ENCODE results near the gene ARL6IP1. TPM values are rescaled to one million over a fixed set of nuclear protein-coding genes. Genes with fewer than 3 reads are reported as not detected.

Gene ARL6IP1
- total and polyA plus RNA-seq, 8 donors = 36.0 to 309 (median 56.9) TPM

- no peaks in the 10 kb centered on the region for H3K4me1 ChIP-seq
- H3K36me3 ChIP-seq = peaks cover 55 to 100% (median 98%) of the 10 kb centered on the region in 4 donors
- H3K9me3 ChIP-seq = no peaks in the 10 kb centered on the region
- 81 to 90% (median 86%) methylated on average over 7 of the region's 7 CpGs for WGBS, 5 donors
- DNase-seq = no peak
- TF ChIP-seq CTCF (IDR thresholded peaks at IDR 0.05) = no peak
- no peak for TF ChIP-seq EP300 (IDR thresholded peaks at IDR 0.05)
- no peak for TF ChIP-seq POLR2AphosphoS5 (IDR thresholded peaks at IDR 0.05)
- TF ChIP-seq POLR2A (IDR thresholded peaks at IDR 0.05) = no peak
- H3K27me3 ChIP-seq = no peaks in the 10 kb centered on the region
- H3K27ac ChIP-seq = no peak overlapping the region
- intact Hi-C loops (cut with DNase I; ENCODE audit: low total_unique reads) = no loop called here
- H3K4me3 ChIP-seq = no peak overlapping the region
These were observed 40.6 kb upstream of the ARL6IP1 start for GRCh38 chr16:18841833-18842525.

- 63 to 72% (median 69%) methylated on average over 6 of the region's 6 CpGs for WGBS, 5 donors
- no peak for TF ChIP-seq POLR2A (IDR thresholded peaks at IDR 0.05)
- no peak for TF ChIP-seq EP300 (IDR thresholded peaks at IDR 0.05)
- no peak for TF ChIP-seq CTCF (IDR thresholded peaks at IDR 0.05)
- no peak for TF ChIP-seq POLR2AphosphoS5 (IDR thresholded peaks at IDR 0.05)
- no peak overlapping the region for H3K27ac ChIP-seq
- H3K27me3 ChIP-seq = no peaks in the 10 kb centered on the region
- DNase-seq = peak; percentile 20 to 30
- no peak overlapping the region for H3K4me3 ChIP-seq
- no peaks in the 10 kb centered on the region for H3K9me3 ChIP-seq
- intact Hi-C loops (cut with DNase I; ENCODE audit: low total_unique reads) = no loop called here
- no peaks in the 10 kb centered on the region for H3K4me1 ChIP-seq
- H3K36me3 ChIP-seq = peaks cover 64 to 100% (median 98%) of the 10 kb centered on the region in 4 donors
These were observed 38.2 kb upstream of the ARL6IP1 start for GRCh38 chr16:18839555-18839954.

GRCh38 chr16:18836702-18837101 is 35.4 kb upstream of the ARL6IP1 start:
- H3K36me3 ChIP-seq = peaks cover 70 to 100% (median 99%) of the 10 kb centered on the region in 4 donors
- intact Hi-C loops (cut with DNase I; ENCODE audit: low total_unique reads) = no loop called here
- DNase-seq = no peak

GRCh38 chr16:18834864-18835263 is 33.5 kb upstream of the ARL6IP1 start:
- DNase-seq = peak in 1 of 2 donors; percentile 14

More at GRCh38 chr16:18836702-18837101, 35.4 kb upstream of the ARL6IP1 start:
- Histone ChIP-seq H3K9me3 (no peaks in the 10 kb centered on the region), H3K4me3 (no peak overlapping the region), H3K27ac (no peak overlapping the region), H3K27me3 (no peaks in the 10 kb centered on the region), H3K4me1 (no peaks in the 10 kb centered on the region)
- TF ChIP-seq POLR2A (IDR thresholded peaks at IDR 0.05) (no peak), CTCF (IDR thresholded peaks at IDR 0.05) (no peak), POLR2AphosphoS5 (IDR thresholded peaks at IDR 0.05) (no peak), EP300 (IDR thresholded peaks at IDR 0.05) (no peak)

More at GRCh38 chr16:18834864-18835263, 33.5 kb upstream of the ARL6IP1 start:
- no peaks in the 10 kb centered on the region for H3K27me3 ChIP-seq
- 79 to 82% (median 81%) methylated on average over 4 of the region's 4 CpGs for WGBS, 5 donors
- no peak overlapping the region for H3K4me3 ChIP-seq
- no peak overlapping the region for H3K27ac ChIP-seq
- no peaks in the 10 kb centered on the region for H3K9me3 ChIP-seq
- H3K4me1 ChIP-seq = no peaks in the 10 kb centered on the region
- intact Hi-C loops (cut with DNase I; ENCODE audit: low total_unique reads) = no loop called here
- peaks cover 61 to 100% (median 100%) of the 10 kb centered on the region in 4 donors for H3K36me3 ChIP-seq
- TF ChIP-seq POLR2A (IDR thresholded peaks at IDR 0.05) (no peak), POLR2AphosphoS5 (IDR thresholded peaks at IDR 0.05) (no peak), EP300 (IDR thresholded peaks at IDR 0.05) (no peak), CTCF (IDR thresholded peaks at IDR 0.05) (no peak)
